Ecto neural progenitor cell (in vitro differentiated cells): ENCODE measurements around the gene PACSIN3.
"Not testable (repeated sequence)": the region's sequence is repeated elsewhere in the genome, so short reads cannot be mapped to it uniquely, and the experiment has no call there.

Source experiments
- DNase-seq: peaks from one replicate; pipeline ENCODE4 v3.0.0-alpha.2; 2018; ENCODE audit warnings: low spot score

The PACSIN3 gene

DNA sequence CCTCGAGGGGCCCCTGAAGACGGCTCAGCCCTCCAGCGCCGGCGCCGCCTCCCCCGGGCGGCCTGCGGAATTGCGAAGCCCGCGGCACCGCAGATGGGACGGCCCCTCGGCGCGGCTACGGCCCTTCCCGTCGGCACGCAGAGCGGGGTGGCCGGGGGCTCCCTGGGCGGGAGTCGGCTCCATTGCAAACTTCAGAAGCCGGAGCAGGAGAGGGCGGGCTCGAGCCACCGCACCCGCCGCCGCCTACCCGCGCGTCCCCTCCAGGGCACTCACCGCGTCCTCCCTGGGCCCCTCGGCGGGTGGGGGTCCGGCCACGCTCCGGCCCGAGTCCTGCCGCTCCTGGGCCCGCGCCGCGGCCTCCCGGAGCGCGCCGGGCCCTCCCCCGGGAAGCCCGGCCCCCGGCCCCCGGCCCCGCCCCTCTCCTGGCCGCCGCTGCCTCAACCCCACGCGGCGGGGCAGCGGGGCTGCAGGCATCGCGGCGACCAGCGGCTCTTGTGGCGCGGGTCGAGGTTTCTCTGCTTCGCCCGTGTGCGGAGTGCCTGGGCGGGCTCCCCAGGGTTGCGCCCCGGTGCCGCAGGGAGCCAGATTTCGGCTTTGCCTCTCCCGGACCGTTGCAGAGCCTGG, at the start of gene PACSIN3:
Gene PACSIN3 (minus strand): TSS at position 359 of the 624 bp plus-strand sequence. CDS start 3,707 bp downstream, outside the sequence.
- peak; percentile 80 for DNase-seq

DNA sequence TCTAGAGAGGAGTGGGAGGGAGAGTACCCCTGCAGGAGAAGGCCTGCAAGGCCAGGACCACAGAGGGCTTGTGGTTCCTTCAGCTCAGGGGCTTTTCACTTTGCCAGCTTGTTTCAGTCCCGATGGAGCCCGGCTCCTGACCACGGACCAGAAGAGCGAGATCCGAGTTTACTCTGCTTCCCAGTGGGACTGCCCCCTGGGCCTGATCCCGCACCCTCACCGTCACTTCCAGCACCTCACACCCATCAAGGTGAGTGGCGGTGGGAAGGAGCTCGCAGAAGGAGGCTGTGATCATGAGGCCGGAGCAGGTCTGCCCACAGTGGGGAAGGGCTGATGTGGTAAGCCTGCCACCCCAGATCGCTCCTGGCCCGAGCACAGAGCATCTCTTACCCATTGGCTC, 48.9 kb upstream of the PACSIN3 start:
- no peak for DNase-seq

DNA sequence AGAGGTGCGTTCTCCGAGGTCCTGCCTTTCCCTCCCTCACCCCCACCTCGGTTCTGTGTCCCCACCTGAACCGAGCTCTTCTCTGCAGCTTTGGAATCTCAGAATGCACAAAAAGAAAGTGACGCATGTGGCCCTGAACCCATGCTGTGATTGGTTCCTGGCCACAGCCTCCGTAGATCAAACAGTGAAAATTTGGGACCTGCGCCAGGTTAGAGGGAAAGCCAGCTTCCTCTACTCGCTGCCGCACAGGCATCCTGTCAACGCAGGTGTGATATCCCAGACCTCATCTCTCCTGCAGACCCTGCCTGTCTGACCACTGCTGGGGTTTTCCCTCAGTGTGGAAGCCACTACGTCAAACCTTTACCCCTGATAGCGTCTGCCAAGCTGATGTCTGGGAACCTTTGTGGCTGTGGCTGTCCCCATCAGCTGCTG, 48.5 kb upstream of the PACSIN3 start:
- no peak for DNase-seq

DNA sequence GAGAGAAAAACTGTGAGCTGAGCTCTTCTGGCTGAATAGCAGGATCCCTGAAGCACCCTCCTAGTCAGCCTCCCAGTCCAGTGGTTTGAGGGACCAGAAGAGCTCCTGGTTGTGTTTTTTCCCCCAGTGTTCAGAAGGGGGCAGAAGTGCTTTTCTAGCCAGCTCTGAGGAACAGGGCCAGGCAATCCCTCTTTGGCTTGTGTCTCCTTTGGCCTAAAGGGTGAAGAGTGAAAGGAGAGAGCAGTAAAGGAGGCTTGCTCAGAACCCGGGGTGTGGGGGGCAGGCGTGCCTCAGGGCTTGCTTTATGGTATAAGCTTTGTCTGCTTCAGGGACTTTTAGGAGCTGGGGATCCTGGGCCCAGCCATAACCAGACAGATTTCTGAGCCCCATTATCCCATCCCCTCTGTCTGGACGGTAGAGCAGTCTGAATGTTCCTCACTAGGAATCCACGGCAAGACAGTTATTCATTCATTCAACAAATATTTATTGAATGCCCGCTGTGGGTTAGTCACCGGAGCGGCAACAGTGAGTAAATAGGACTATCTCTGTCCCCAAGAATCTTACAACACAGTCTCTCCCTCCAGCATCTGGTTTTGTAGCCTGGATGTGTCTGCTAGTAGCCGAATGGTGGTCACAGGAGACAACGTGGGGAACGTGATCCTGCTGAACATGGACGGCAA, 47.9 kb upstream of the PACSIN3 start:
- no peak for DNase-seq

DNA sequence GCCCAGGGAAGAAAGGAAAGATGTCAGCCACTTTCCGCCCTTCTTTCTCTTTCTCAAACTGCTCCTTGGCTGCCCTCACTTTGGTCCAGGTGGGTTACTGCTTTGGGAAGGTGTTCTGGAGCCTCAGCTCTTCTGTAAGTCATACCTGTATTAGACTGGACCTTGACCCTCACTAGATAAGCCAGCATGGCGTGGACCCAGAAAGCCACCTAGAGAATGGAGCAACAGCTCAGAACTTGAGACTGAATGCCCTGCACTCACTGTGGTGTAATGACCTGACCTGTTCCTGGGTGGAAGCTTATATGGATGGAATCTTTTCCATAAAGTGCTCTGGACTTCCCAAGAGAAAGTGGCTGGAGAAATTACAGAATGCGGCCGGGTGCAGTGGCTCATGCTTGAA, 46.8 kb upstream of the PACSIN3 start:
- DNase-seq, result no peak

DNA sequence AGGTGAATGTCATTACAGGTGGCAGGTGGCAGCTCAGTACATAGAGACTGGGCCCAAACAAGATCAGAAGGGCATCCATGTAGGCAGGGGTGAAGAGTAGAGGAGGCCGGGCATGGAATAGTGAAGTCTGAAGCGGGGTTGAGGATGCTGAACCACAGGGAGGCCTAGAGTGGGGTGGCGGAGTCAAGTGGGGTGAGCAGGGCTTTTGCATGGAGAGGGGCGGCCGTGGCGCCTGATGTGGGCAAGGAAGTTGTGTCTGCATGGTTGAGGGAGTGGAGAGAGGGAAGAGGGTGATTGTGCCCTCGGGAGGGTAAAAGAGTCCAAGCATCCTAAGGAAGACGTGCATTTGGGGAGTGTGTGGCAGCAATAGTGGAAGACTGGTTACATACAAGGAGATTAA, 42.9 kb upstream of the PACSIN3 start:
- DNase-seq, result no peak

DNA sequence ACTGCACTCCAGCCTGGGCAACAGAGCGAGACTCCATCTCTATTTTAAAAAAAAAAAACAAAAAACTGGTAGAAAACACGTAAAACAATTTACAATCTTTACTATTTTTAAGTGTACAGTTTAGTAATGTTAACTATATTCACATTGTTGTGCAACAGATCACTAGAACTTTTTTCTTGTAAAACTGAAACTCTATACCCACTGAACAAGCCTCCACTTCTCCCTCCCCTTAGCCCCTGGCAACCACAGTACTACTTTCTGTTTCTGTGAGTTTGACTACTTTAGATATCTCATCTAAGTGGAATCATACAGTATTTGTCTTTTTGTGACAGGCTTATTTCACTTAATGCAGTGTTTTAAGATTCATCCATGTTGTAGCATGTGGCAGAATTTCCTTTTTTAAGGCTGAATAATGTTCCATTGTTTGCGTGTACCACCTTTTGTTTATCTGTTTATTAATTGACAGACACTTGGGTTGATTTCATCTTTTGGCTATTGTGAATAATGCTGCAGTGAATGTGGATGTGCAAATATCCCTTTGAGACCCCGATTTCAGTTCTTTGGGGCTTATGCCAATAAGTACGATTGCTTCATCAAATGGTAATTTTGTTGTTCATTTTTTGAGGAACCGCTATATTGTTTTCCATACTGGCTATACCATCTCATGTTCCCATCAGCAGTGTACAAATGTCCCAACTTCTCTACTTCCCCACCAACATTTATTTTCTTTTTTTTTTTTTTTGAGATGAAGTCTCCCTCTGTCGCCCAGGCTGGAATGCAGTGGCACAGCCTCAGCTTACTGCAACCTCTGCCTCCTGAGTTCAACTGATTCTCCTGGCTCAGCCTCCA, 39.5 kb upstream of the PACSIN3 start:
- no peak for DNase-seq

DNA sequence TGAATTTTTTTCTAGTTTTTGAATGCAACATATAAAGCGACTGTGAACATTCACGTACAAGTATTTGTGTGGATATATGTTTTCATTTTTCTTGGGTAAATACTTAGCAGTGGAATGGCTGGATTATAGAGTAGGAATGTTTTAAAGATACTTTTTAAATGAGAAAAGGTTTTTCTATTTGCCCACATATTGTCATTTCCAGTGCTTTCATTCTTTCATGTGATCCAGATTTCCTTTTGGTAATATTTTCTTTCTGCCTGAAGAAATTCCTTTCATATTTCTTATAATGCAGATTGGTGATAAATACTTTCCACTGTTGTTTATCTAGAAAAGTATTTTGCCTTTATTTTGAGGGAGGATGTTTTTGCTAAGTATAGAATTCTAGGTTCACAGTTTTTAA, 36.5 kb upstream of the PACSIN3 start:
- no peak for DNase-seq

DNA sequence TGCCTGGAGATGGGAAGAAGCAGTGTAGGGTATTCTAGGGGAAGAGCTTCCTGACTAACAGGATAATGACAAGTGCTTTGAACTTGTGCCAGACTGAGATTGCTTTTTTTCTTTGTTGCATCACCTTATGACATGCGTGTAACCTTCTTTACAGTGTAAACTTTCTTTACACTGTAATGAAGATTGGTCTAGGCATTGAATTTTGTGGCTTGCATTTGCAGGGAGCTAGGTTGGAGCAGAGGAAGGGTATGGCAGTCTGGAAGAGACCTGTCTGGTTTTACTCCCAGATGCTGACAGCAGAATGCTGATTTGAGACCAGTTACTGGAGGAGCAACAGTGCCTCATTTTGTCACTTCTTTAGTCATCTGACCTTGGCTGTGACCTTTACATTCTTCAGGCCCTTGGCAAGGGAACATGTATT, 34.2 kb upstream of the PACSIN3 start:
- no peak for DNase-seq

DNA sequence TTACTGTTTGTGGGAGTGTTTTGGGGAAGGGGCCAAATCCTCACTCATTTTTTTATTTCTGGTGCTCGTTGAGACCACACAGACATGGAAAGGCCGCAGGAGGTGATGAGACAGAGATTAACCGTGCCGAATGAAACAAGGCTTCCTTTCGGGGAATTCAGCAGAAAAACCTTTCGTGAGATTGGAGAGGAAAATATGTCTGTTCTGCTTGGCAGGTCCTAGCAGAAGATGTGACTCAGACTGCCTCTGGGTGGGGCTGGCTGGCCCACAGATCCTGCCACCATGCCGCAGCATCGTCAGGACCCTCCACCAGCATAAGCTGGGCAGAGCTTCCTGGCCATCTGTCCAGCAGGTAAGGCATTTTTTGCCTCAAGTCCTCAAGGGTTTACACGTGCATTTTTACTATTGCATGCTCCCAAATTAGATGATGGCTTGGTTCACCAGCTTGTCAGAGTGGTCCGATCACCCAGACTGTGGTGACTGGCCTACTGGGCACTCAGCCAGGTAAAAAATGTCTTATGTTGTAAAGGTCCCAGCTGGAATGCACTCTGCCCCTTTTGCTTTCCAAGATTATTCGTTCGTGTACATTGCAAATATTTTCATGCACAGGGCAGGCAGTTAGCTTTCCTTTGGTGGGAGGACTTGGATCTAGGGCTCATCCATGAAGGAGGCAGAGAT, 30.0 kb upstream of the PACSIN3 start:
- DNase-seq, result no peak

DNA sequence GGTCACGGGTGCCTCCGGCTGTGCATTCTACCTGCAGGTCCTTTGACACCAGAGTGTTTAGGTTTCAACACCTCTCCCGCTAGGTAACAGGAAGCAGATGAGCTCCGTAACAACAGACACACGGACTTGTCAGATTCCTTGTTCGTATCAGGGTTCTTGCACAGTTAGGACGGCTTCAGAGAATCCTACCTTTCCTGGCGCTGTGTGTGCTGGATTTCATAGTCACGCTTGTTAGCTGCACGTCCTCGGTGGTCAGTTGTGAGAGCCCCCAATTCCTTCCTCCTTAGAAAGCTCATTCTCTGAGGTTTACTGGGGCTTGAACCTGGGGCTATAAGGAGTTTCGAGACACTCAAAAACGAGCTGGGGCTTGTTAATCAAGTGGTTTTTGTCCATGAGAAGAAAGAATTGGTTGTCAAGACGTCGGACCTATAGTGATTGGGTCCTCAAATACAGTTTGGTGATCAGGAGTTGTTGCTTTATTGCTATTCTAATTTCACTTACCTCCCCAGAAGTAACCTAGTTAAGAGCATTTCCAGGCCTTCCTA, 29.2 kb upstream of the PACSIN3 start:
- no peak for DNase-seq

DNA sequence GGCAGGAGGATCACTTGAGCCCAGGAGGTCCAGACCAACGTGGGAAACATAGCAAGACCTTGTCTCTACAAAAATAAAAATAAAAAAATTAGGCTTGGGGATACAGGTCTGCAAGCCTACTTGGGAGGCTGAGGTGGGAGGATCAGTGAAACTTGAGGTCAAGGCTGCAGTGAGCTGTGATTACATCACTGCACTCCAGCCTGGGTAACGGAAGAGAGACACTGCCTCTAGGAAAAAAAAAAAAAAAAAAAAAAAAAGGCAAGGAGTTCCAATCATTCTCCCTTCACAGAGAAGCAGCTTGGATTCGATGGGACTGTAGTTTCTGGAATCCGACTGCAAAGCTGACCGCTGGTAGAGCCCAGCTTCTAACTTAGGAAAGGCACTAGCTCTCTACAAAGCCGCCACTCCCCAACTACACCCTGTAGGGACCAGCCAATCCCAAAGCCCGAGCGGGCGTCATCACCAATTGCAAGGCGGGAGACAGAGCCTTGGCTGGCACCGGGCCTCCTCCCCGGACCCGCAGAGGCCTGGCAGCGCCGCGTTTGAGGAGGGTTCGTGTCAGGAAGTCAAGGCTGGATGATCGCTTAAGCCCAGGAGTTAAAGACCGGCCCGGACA, 27.8 kb upstream of the PACSIN3 start:
- peak; percentile 86 for DNase-seq

DNA sequence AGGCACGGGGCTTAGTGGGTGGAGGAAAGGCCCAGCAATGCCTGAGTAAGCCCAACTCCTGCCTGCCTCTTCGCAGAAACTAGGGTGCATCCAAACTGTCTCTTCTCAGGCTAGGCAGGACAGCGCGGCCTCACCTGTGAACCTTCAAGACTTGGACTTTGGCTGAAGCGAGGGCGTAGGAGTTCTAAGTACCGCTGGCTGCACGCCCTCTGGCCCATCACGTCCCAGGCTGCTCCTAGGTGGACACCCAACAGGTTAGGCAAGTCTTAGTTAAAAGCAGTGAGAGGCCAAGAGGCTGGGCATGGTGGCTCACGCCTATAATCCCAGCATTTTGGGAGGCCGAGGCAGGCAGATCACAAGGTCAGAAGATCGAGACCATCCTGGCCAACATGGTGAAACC, 26.7 kb upstream of the PACSIN3 start:
- no peak for DNase-seq

DNA sequence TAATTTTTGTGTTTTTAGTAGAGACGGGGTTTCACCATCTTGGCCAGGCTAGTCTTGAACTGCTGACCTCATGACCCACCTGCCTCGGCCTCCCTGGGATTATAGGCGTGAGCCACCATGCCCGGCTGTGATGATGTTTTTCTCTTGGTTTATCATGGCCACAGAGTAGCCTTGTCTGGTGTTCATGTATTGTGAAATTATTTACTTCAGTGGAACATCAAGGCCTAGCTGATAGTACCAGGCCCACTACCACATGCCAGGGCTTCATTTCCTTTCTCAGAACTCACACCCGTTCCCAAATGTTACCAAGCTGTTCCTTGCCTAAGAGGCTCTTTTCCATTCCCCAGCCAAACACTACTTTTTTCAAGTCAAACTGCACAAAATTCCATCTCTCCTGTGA, 22.4 kb upstream of the PACSIN3 start:
- DNase-seq, result no peak

DNA sequence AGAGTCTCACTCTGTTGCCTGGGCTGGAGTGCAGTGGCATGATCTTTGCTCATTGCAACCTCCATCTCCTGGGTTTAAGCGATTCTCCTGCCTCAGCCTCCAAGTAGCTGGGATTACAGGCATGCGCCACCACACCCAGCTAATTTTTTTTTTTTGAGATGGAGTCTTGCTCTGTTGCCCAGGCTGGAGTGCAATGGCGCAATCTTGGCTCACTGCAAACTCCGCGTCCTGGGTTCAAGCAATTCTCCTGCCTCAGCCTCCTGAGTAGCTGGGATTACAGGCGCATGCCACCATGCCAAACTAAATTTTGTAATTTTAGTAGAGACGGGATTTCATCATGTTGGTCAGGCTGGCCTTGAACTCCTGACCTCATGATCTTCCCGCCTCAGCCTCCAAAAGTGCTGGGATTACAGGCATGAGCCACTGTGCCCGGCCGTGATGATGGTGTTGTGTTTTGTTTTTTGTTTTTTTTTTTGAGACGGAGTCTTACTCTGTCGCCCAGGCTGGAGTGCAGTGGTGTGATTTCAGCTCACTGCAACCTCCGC, 21.8 kb upstream of the PACSIN3 start:
- DNase-seq, result not testable (repeated sequence)

DNA sequence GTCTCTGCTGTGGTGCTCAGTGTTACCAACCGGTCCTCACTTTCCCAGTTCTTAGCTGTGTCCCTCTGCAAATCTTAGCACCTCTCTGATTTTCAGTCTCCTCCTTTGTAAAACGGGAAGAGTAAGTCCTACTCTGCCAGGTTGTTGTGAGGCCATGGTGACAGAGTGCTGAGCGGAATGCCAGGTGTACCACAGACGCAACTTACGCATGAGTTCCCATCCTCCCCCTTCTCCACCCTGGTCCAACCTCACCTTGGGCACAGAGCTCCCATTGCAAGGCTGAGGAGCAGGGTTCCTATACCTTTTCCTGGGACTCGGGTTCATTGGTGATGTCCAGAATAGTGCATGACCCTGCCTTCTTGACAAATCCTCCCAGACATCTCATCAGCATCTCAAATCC, 21.2 kb upstream of the PACSIN3 start:
- DNase-seq, result no peak

DNA sequence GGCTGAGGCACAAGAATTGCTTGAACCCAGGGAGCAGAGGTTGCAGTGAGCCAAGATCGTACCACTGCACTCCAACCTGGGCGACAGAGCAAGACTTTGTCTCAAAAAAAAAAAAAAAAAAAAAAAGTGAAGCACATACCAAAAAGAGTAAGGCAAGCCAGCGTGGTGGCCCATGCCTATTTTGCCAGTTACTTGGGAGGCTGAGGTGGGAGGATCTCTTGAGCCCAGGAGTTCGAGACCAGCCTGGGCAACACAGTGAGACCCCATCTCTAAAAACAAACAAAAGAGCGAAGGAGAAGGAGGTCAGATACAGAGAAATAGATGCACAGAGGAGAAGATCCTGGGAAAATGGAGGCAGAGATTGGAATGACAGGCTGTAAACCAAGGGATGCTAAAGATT, 20.3 kb upstream of the PACSIN3 start:
- DNase-seq, result not testable (repeated sequence)

DNA sequence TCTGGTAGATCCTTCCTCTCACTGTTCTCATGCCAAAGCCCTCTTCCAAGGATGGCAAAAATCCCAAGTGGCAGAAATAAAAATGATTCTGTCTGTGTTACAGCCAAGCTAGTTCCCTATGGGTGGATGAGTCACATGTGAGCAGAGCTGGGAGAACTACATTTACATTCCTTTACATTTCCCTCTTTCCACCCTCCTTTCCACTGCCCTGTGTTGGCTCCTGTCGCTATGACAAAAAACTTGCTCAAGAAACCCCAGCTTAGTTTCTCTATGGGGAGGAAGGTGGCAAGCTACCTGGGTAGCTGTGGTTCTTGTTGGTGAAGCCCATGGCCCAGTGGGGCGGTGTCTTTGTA, 18.4 kb upstream of the PACSIN3 start:
- DNase-seq, result no peak

DNA sequence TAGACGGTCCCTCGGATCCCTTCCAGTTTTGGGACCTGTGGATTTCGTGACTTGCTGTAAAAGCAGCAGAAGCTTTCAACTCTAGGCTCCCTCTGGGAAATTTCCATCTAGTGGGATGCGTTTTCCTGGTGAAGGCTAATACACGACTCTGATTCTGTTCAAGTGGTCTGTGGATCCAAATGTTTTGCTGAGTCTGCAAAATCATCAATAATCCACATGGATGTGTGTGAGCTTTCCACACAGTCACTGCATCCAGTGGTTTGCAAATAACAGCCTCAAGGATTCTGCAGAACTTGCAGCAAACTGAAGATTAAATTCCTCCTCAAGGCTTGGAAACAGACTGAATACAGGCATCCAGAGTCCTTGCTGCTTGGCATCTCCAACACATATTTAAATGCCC, 16.3 kb upstream of the PACSIN3 start:
- DNase-seq, result no peak

DNA sequence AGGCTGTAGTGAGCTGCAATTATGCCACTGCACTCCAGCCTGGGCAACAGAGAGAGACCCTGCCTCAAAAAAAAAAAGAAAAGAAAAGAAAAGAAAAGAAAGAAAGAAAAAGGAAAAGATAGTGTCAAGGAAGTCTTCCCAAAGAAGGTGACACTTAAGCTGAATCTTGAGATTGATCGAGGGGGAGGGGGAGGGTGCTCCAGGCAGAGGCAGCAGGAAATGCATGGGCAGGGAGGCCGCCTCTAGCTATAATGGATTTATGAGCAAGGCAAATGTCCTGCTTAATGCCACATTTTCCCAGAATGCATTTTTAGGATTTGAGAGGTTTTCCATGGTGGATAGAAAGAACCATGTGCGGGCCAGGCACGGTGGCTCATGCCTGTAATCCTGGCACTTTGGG, 14.8 kb upstream of the PACSIN3 start:
- no peak for DNase-seq

DNA sequence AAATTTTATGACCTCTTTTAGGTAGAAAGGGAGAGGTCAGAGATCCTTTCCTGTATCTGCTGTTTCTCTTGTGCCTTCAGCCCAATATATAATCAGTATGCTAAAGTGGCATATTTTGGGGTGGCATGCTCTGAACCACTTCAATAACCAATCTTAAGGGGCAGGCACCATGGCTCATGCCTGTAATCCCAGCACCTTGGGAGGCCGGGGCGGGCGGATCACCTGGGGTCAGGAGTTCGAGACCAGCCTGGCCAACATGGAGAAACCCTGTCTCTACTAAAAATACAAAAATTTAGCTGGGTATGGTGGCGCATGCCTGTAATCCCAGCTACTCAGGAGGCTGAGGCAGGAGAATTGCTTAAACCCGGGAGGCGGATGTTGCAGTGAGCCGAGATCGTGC, 11.9 kb upstream of the PACSIN3 start:
- not testable (repeated sequence) for DNase-seq

DNA sequence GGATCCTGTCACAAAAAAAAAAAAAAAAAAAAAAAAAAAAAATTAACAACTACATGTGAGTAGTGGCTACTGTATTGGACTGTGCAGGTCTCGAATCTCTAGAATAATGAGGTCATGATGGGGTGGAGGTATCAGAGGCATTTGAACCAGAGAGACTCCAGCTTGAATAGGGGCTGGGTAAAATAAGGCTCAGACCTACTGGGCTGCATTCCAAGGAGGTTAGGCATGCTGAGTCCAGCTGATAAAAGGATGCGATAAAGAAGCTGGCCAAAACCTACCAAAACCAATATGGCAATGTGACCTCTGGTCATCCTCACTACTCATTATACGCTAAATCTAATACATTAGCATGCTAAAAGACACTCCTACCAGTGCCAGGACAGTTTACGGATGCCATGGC, 5.9 kb upstream of the PACSIN3 start:
- DNase-seq, result no peak
